Gastroesophageal sphincter (tissue), 3 donors: Measurements from ENCODE around the gene ZNF774.

Experiments
- CTCF ChIP-seq, 4 experiments: fragments of 200-600 bp in 2 of 4; fragments of 450-650 bp in 2 of 4; sonication (generic) in 1 of 4; IDR thresholded peaks; one replicate each; pipeline ENCODE4 v1.5.1; 2017 to 2019; ENCODE audit warnings: antibody characterized with exemption in 4 of 4, mild to moderate bottlenecking in 2 of 4, moderate library complexity in 2 of 4
- POLR2A ChIP-seq, 2 donors: fragments of 450-650 bp; IDR thresholded peaks; one replicate each; pipeline ENCODE4 v1.6.1; 2017; ENCODE audit warnings: antibody characterized with exemption in 2 of 2, mild to moderate bottlenecking in 2 of 2, moderate library complexity in 1 of 2

- TF ChIP-seq CTCF (IDR thresholded peaks at IDR 0.05) (no peak), POLR2A (IDR thresholded peaks at IDR 0.05) (no peak)
Observed at GRCh38 chr15:90325726-90326125, 26.4 kb upstream of the ZNF774 start.
